ENCODE results near the gene NUP98.
A peak's percentile ranks its signal among the peaks of the same experiment; 100 is the strongest.

NUP98 gene

GRCh38 chr11:3823762-3824506, 26.6 kb upstream of the NUP98 start:
- CTCF ChIA-PET = interaction anchor here (1.2 kb wide), 2 partner anchors 18 to 249 kb away, joined by 3 read pairs; no protein-coding TSS in a partner anchor
- no peak for TF ChIP-seq CTCF (conservative IDR thresholded peaks at IDR 0.05; ENCODE audit: low read depth)
- H3K27ac ChIP-seq = peak overlapping the region; percentile 40
- POLR2A ChIA-PET (ENCODE audit: low non-redundant PET) = no interaction called here
- DNase-seq (ENCODE audit: low spot score) = no peak

- ChIA-PET CTCF (interaction anchor here (1.2 kb wide), 2 partner anchors 18 to 249 kb away, joined by 3 read pairs; no protein-coding TSS in a partner anchor), POLR2A (ENCODE audit: low non-redundant PET) (no interaction called here)
- no peak for TF ChIP-seq CTCF (conservative IDR thresholded peaks at IDR 0.05; ENCODE audit: low read depth)
- no peak for DNase-seq (ENCODE audit: low spot score)
- H3K27ac ChIP-seq = peak overlapping the region; percentile 40
Observed at GRCh38 chr11:3823303-3823702, 25.9 kb upstream of the NUP98 start.

- CTCF ChIA-PET = interaction anchor here (0.6 kb wide), 1 partner anchor 38 kb away, joined by 5 read pairs; no protein-coding TSS in a partner anchor
- no peak overlapping the region for H3K27ac ChIP-seq
- TF ChIP-seq CTCF (conservative IDR thresholded peaks at IDR 0.05; ENCODE audit: low read depth) = no peak
- DNase-seq (ENCODE audit: low spot score) = no peak
- POLR2A ChIA-PET (ENCODE audit: low non-redundant PET) = no interaction called here
Observed at GRCh38 chr11:3822312-3822711, 25.0 kb upstream of the NUP98 start.

- no peak for DNase-seq (ENCODE audit: low spot score)
- ChIA-PET POLR2A (ENCODE audit: low non-redundant PET) (no interaction called here), CTCF (interaction anchor here (0.7 kb wide), 1 partner anchor 247 kb away, joined by 3 read pairs; no protein-coding TSS in a partner anchor)
- no peak overlapping the region for H3K27ac ChIP-seq
- no peak for TF ChIP-seq CTCF (conservative IDR thresholded peaks at IDR 0.05; ENCODE audit: low read depth)
Observed at GRCh38 chr11:3820971-3821370, 23.6 kb upstream of the NUP98 start.

- TF ChIP-seq CTCF (conservative IDR thresholded peaks at IDR 0.05; ENCODE audit: low read depth) = no peak
- ChIA-PET POLR2A (ENCODE audit: low non-redundant PET) (no interaction called here), CTCF (interaction anchor here (0.7 kb wide), 1 partner anchor 736 kb away, joined by 4 read pairs; no protein-coding TSS in a partner anchor)
- no peak overlapping the region for H3K27ac ChIP-seq
- DNase-seq (ENCODE audit: low spot score) = no peak
Observed at GRCh38 chr11:3817181-3817800, 19.9 kb upstream of the NUP98 start.

- TF ChIP-seq CTCF (conservative IDR thresholded peaks at IDR 0.05; ENCODE audit: low read depth) = no peak
- ChIA-PET CTCF (no interaction called here), POLR2A (ENCODE audit: low non-redundant PET) (no interaction called here)
- no peak for DNase-seq (ENCODE audit: low spot score)
- no peak overlapping the region for H3K27ac ChIP-seq
Observed at GRCh38 chr11:3816673-3817072, 19.3 kb upstream of the NUP98 start.
